ENCODE measurements around the gene OR2G6. TPM values are rescaled to one million over a fixed set of nuclear protein-coding genes. Genes with fewer than 3 reads are reported as not detected.
"Not testable (repeated sequence)": the region's sequence is repeated elsewhere in the genome, so short reads cannot be mapped to it uniquely, and the experiment has no call there.

OR2G6 gene
- total and polyA plus RNA-seq, 10 donors: 0.09 to 0.85 (median 0.39) TPM; not detected in 3

DNA sequence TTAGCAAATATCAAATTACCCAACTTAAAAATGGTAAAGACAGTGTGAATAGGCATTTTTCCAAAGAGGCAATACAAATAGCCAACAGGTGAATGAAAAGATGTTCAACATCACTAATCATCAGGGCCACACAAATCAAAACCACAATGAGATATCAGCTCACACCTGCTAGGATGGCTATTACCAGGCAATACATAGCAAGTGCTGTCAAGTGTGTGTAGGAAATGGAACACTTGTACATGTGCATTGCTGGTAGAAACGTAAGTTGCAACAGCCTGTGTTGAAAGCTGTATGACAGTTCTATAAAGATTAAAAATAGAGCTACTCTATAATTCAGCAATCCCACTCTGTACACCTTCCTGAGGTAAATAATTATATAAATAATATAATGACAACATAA is 64.2 kb downstream of the OR2G6 start:
- H3K27ac ChIP-seq; H3K9me3 ChIP-seq; intact Hi-C loops (cut with DNase I; ENCODE audit: low total_unique reads); H3K4me3 ChIP-seq; DNase-seq; H3K4me1 ChIP-seq; H3K36me3 ChIP-seq; H3K27me3 ChIP-seq (replicated peaks in 1 of 7): not testable (repeated sequence)
- WGBS, 5 donors: no CpG with 5 or more reads among the region's 1 CpG

DNA sequence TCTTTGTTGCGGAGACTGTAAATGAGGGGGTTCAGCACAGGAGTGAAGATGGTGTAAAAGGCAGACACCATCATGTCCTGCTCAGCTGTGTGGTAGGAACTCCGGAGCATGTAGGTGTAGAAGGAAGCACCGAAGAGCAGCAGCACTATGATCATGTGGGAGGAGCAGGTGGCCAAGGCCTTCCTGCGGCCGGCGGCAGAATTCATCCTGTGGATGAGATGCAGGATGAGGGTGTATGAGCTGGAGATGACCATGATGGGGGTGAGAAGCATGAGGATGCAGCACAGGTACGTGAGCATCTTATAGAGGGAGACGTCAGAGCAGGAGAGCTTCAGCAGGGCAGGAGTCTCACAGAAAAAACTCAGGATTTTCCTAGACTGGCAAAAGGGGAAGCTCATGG is 66.0 kb downstream of the OR2G6 start:
- H3K27ac ChIP-seq; DNase-seq; H3K9me3 ChIP-seq; H3K27me3 ChIP-seq (replicated peaks in 1 of 7); H3K4me1 ChIP-seq; intact Hi-C loops (cut with DNase I; ENCODE audit: low total_unique reads); H3K36me3 ChIP-seq; H3K4me3 ChIP-seq: not testable (repeated sequence)
- 86 to 100% (median 88%) methylated on average over 2 to 6 of the region's 8 CpGs for WGBS, 5 donors

DNA sequence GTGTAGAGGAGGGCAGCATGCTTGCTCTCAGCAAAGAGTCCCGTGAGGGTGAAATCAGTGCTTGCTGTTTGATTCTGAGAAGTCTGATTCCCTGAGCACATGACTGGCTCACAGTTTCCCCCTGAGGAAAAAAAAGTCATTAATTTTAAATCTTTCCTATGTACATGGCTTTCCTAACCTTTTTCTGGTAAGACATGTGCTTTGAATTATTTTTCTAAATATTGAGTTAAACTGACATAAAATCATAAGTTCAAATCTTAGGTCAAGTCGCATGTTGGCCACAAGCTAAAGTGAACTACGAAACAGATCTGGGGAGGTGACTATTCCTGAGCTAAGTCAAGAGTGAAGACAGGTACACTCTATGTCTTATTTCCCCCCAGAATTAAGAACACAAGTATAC is 66.8 kb downstream of the OR2G6 start, which contains the start of gene OR2T34:
OR2T34 (minus strand) TSS at position 101 of the 400 bp plus-strand sequence; CDS start at position 101, 0 bp downstream.
- H3K9me3 ChIP-seq; H3K27ac ChIP-seq; H3K4me1 ChIP-seq; H3K4me3 ChIP-seq; H3K27me3 ChIP-seq (replicated peaks in 1 of 7); intact Hi-C loops (cut with DNase I; ENCODE audit: low total_unique reads); H3K36me3 ChIP-seq; DNase-seq: not testable (repeated sequence)
- WGBS, 5 donors: 83 to 94% (median 89%) methylated on average over 3 of the region's 3 CpGs

DNA sequence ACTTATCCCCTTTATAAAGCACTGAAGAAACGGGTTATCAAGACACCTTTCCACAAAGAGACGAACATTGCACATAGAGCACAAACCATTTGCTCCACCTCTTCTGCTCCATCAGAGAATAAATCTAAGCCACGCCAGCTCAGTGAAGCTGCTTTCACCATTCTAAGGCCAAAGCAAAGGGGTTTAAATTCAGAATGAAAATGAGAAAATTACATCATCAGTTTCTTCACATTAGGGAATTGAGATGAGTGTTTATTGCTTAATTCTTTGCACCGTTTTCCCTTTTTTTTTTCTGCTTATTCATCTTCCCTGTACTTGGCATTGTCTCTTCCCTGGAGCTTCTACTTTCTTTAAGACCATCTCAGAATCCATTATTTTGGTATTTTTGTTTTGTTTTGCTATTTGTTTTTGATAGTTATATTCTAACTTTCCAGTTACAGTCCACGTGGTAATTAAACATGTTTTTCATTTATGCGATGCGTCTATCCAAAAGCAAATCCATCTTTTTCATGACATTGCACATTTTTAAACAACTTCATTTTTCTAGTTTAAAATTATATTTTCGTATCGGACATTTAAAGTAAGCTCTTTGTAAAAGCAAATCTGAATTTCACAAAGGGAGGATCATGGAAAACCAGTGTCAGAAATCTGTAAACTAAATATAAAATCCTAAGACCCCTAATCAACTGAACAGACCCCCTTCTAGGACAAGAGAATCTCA is 68.5 kb downstream of the OR2G6 start:
- no peaks in the 10 kb centered on the region for H3K4me1 ChIP-seq
- intact Hi-C loops (cut with DNase I; ENCODE audit: low total_unique reads): no loop called here
- no peaks in the 10 kb centered on the region for H3K27me3 ChIP-seq (replicated peaks in 1 of 7)
- DNase-seq: no peak
- no peak overlapping the region for H3K27ac ChIP-seq
- H3K4me3 ChIP-seq: no peak overlapping the region
- 69 to 87% (median 73%) methylated on average over 9 of the region's 9 CpGs for WGBS, 5 donors
- H3K36me3 ChIP-seq: no peaks in the 10 kb centered on the region
- peaks cover 0 to 7% (median 0%) of the 10 kb centered on the region in 8 donors for H3K9me3 ChIP-seq
- TF ChIP-seq, protein P1, sequence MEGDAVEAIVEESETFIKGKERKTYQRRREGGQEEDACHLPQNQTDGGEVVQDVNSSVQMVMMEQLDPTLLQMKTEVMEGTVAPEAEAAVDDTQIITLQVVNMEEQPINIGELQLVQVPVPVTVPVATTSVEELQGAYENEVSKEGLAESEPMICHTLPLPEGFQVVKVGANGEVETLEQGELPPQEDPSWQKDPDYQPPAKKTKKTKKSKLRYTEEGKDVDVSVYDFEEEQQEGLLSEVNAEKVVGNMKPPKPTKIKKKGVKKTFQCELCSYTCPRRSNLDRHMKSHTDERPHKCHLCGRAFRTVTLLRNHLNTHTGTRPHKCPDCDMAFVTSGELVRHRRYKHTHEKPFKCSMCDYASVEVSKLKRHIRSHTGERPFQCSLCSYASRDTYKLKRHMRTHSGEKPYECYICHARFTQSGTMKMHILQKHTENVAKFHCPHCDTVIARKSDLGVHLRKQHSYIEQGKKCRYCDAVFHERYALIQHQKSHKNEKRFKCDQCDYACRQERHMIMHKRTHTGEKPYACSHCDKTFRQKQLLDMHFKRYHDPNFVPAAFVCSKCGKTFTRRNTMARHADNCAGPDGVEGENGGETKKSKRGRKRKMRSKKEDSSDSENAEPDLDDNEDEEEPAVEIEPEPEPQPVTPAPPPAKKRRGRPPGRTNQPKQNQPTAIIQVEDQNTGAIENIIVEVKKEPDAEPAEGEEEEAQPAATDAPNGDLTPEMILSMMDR (IDR thresholded peaks at IDR 0.05 in 8 of 11, conservative IDR thresholded peaks at IDR 0.05 in 3 of 11): no peak
- no peak for TF ChIP-seq POLR2AphosphoS5 (IDR thresholded peaks at IDR 0.05)
- no peak for TF ChIP-seq POLR2A (IDR thresholded peaks at IDR 0.05)

Other genes starting within 250 kb of the OR2G6 start
- gene OR2T33, start 230.1 kb upstream of the OR2G6 start, total RNA-seq: not detected
- gene OR2T33, start 230.1 kb upstream of the OR2G6 start, polyA plus RNA-seq: not detected
- gene OR2T12, start 204.6 kb upstream of the OR2G6 start, total RNA-seq: not detected
- not detected for gene OR2T12, start 204.6 kb upstream of the OR2G6 start, polyA plus RNA-seq
- not detected for gene OR2M7, start 183.5 kb upstream of the OR2G6 start, total RNA-seq
- gene OR2M7, start 183.5 kb upstream of the OR2G6 start, polyA plus RNA-seq: not detected
- gene OR14C36, start 159.3 kb upstream of the OR2G6 start, total RNA-seq: not detected
- not detected for gene OR14C36, start 159.3 kb upstream of the OR2G6 start, polyA plus RNA-seq
- gene OR2T4, start 146.4 kb upstream of the OR2G6 start, total RNA-seq: not detected
- not detected for gene OR2T4, start 146.4 kb upstream of the OR2G6 start, polyA plus RNA-seq
- not detected for gene OR2T6, start 132.3 kb upstream of the OR2G6 start, total RNA-seq
- not detected for gene OR2T6, start 132.3 kb upstream of the OR2G6 start, polyA plus RNA-seq
- gene OR2T1, start 105.0 kb upstream of the OR2G6 start, total RNA-seq: not detected
- gene OR2T1, start 105.0 kb upstream of the OR2G6 start, polyA plus RNA-seq: not detected
- gene OR2T2, start 62.4 kb upstream of the OR2G6 start, total RNA-seq: 1 to 10 TPM in 1 of 7 donors, under 1 TPM in 6; 0.26 to 1.0 (median 0.51) TPM
- not detected for gene OR2T2, start 62.4 kb upstream of the OR2G6 start, polyA plus RNA-seq
- under 1 TPM in 2 of 7 donors, not detected in 5; 0.63 to 0.77 TPM for gene OR2T3, start 34.7 kb upstream of the OR2G6 start, total RNA-seq
- gene OR2T3, start 34.7 kb upstream of the OR2G6 start, polyA plus RNA-seq: not detected
- gene OR2T5, start 19.5 kb upstream of the OR2G6 start, total RNA-seq: not detected
- gene OR2T5, start 19.5 kb upstream of the OR2G6 start, polyA plus RNA-seq: not detected
- 1 to 10 TPM in 1 of 7 donors, under 1 TPM in 6; 0.24 to 1.0 (median 0.66) TPM for gene OR2T29, start 54.7 kb downstream of the OR2G6 start, total RNA-seq
- gene OR2T29, start 54.7 kb downstream of the OR2G6 start, polyA plus RNA-seq: under 1 TPM in 1 of 3 donors, not detected in 2; 0.07 TPM
- gene OR2T34, start 66.7 kb downstream of the OR2G6 start, total RNA-seq: 1 to 10 TPM in 1 of 7 donors, under 1 TPM in 3, not detected in 3; 0.37 to 2.7 (median 0.81) TPM
- gene OR2T34, start 66.7 kb downstream of the OR2G6 start, polyA plus RNA-seq: not detected
- gene OR2T10, start 89.6 kb downstream of the OR2G6 start, total RNA-seq: 1 to 10 TPM in 3 of 7 donors, under 1 TPM in 3, not detected in 1; 0.12 to 2.8 (median 0.80) TPM
- under 1 TPM in 2 of 3 donors, not detected in 1; 0.03 to 0.20 TPM for gene OR2T10, start 89.6 kb downstream of the OR2G6 start, polyA plus RNA-seq
- gene OR2T11, start 127.0 kb downstream of the OR2G6 start, total RNA-seq: 1 to 10 TPM in 4 of 7 donors, under 1 TPM in 2, not detected in 1; 0.21 to 3.6 (median 1.3) TPM
- under 1 TPM in 2 of 3 donors, not detected in 1; 0.02 to 0.06 TPM for gene OR2T11, start 127.0 kb downstream of the OR2G6 start, polyA plus RNA-seq
- under 1 TPM in 5 of 7 donors, not detected in 2; 0.19 to 0.68 (median 0.34) TPM for gene OR2T35, start 137.2 kb downstream of the OR2G6 start, total RNA-seq
- not detected for gene OR2T35, start 137.2 kb downstream of the OR2G6 start, polyA plus RNA-seq
- not detected for gene OR2T27, start 147.5 kb downstream of the OR2G6 start, total RNA-seq
- gene OR2T27, start 147.5 kb downstream of the OR2G6 start, polyA plus RNA-seq: not detected
- gene OR14I1, start 194.7 kb downstream of the OR2G6 start, total RNA-seq: not detected
- not detected for gene OR14I1, start 194.7 kb downstream of the OR2G6 start, polyA plus RNA-seq
- under 1 TPM in 2 of 7 donors, not detected in 5; 0.37 to 0.54 TPM for gene LYPD8, start 247.7 kb downstream of the OR2G6 start, total RNA-seq
- under 1 TPM; 0.09 to 0.17 (median 0.16) TPM for gene LYPD8, start 247.7 kb downstream of the OR2G6 start, polyA plus RNA-seq